DOHH2 (cell line): ENCODE results near the gene VPS52.

Experiments used
- H3F3A ChIP-seq: fragments of 200-600 bp; sonication (generic), shearing (Covaris generic); 2 replicates; pipeline ENCODE4 v1.6.0; 2016; ENCODE audit warnings: antibody characterized with exemption, mild to moderate bottlenecking; ENCODE audit not compliant: control insufficient read depth, insufficient read depth
- H3K27ac ChIP-seq: fragments of 200-600 bp; sonication (generic); 2 replicates; pipeline ENCODE4 v1.5.1; 2014; ENCODE audit warnings: low read depth, mild to moderate bottlenecking, low read length, moderate library complexity
- H3K27me3 ChIP-seq: fragments of 200-600 bp; sonication (generic); 2 replicates; pipeline ENCODE4 v1.6.1; 2014; ENCODE audit warnings: mild to moderate bottlenecking, low read length, mixed read lengths; ENCODE audit not compliant: control insufficient read depth
- H3K36me3 ChIP-seq: fragments of 200-600 bp; sonication (generic); 2 replicates; pipeline ENCODE4 v1.6.1; 2014; ENCODE audit warnings: mild to moderate bottlenecking, low read length, moderate library complexity, mixed read lengths; ENCODE audit not compliant: control insufficient read depth
- H3K4me1 ChIP-seq: fragments of 200-600 bp; sonication (generic); 2 replicates; pipeline ENCODE4 v1.6.1; 2014; ENCODE audit warnings: mild to moderate bottlenecking, low read length, mixed read lengths; ENCODE audit not compliant: control insufficient read depth
- H3K4me2 ChIP-seq: fragments of 200-600 bp; sonication (generic); 2 replicates; pipeline ENCODE4 v1.6.0; 2014; ENCODE audit warnings: mild to moderate bottlenecking, low read length, moderate library complexity
- H3K4me3 ChIP-seq: fragments of 200-600 bp; sonication (generic); 2 replicates; pipeline ENCODE4 v1.5.1; 2014; ENCODE audit warnings: mild to moderate bottlenecking, low read length, mixed read lengths
- H3K79me2 ChIP-seq: fragments of 200-600 bp; sonication (generic); 2 replicates; pipeline ENCODE4 v1.6.1; 2014; ENCODE audit warnings: mild to moderate bottlenecking, low read length, mixed read lengths; ENCODE audit not compliant: control insufficient read depth
- H3K9me2 ChIP-seq: fragments of 200-600 bp; sonication (generic); replicated peaks from 2 replicates; pipeline ENCODE4 v1.6.1; 2014; ENCODE audit warnings: mild to moderate bottlenecking, low read length, mixed read lengths; ENCODE audit not compliant: control insufficient read depth
- H3K9me3 ChIP-seq: fragments of 200-600 bp; sonication (generic); 2 replicates; pipeline ENCODE4 v1.6.1; 2014; ENCODE audit warnings: antibody characterized with exemption, low read length, mixed read lengths; ENCODE audit not compliant: control insufficient read depth, insufficient read depth
- H4K20me1 ChIP-seq: fragments of 200-600 bp; sonication (generic); 2 replicates; pipeline ENCODE4 v1.6.0; 2014; ENCODE audit warnings: low read depth, mild to moderate bottlenecking, antibody characterized with exemption, low read length, moderate library complexity; ENCODE audit not compliant: control insufficient read depth, insufficient read depth
- CTCF ChIP-seq: fragments of 200-600 bp; sonication (generic); IDR thresholded peaks from one replicate; pipeline ENCODE4 v1.5.1; 2014; ENCODE audit warnings: antibody characterized with exemption, mild to moderate bottlenecking, low read depth, low read length; ENCODE audit not compliant: poor library complexity, severe bottlenecking
- EZH2phosphoT487 ChIP-seq: fragments of 200-600 bp; sonication (generic); IDR thresholded peaks from 2 replicates; pipeline ENCODE4 v1.6.1; 2017; ENCODE audit warnings: borderline replicate concordance, mild to moderate bottlenecking, antibody characterized with exemption, low read length, moderate library complexity, mixed read lengths

VPS52 gene

DNA sequence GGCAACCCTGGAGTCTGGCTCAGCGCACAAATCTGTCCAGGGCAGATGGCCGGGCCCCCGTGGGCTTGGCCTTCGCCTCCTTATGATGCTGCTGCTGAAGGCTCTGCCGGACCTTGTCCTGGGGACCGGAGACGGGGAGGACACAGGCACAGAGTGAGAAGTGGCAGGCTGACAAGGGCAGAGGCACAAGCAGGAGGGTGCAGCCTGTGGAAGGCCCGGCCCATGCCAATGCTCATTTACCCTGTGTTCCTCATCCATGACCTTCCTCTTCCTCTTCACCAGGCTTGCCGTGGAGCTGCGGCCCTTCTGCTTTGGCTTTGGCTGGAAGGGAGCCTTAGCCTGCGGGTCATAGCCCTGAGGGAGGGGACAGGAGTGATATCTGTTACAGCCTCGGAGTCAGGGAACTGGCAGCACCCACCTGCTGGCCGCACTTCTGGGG is 7.6 kb upstream of the VPS52 start:
- H3K4me1 ChIP-seq: peaks cover 60% of the 10 kb centered on the region
- no peaks in the 10 kb centered on the region for H3K9me3 ChIP-seq
- peaks cover 9% of the 10 kb centered on the region for H4K20me1 ChIP-seq
- H3K36me3 ChIP-seq: peaks cover 90% of the 10 kb centered on the region
- no peaks in the 10 kb centered on the region for H3K27me3 ChIP-seq
- 0 out of 2 replicates have a peak overlapping the region, but pooled peaks have one; percentile 37 for H3K27ac ChIP-seq
- H3K4me3 ChIP-seq: no peak overlapping the region
- peaks cover 17% of the 10 kb centered on the region for H3K79me2 ChIP-seq
- TF ChIP-seq EZH2phosphoT487 (no peak), CTCF (no peak)
- H3F3A ChIP-seq: peaks cover 54% of the 10 kb centered on the region
- no peaks in the 10 kb centered on the region for H3K9me2 ChIP-seq
- no peak overlapping the region for H3K4me2 ChIP-seq

DNA sequence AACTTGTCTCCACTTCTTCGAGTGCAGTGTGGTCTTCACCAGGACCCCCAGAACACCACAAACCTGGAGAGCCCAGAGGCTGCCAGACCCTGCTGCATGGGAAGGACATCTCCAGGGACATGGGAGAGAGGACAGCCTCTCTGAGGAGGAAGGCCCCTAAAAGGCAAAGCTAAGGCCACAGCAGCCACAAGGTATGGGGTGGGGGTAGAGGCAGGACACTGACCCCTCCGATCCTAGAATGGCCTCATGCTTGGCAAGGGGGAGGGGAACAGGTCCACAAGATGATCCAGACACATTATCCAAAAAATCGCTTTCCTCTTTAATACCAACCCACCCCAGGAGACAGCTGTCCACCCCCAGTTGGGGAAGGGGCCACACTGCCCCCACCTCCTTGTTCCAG is 7.1 kb upstream of the VPS52 start:
- Histone ChIP-seq H3K4me1 (peaks cover 64% of the 10 kb centered on the region), H3K4me2 (no peak overlapping the region; the same call in 1 of the 2 replicates), H3K27me3 (no peaks in the 10 kb centered on the region), H3K9me3 (no peaks in the 10 kb centered on the region), H4K20me1 (peaks cover 14% of the 10 kb centered on the region), H3K9me2 (no peaks in the 10 kb centered on the region), H3F3A (peaks cover 59% of the 10 kb centered on the region), H3K27ac (peak overlapping the region; percentile 80), H3K79me2 (peaks cover 22% of the 10 kb centered on the region), H3K4me3 (no peak overlapping the region), H3K36me3 (peaks cover 90% of the 10 kb centered on the region)
- TF ChIP-seq EZH2phosphoT487 (no peak), CTCF (no peak)

- H3F3A ChIP-seq: peaks cover 63% of the 10 kb centered on the region
- H3K9me2 ChIP-seq: no peaks in the 10 kb centered on the region
- H4K20me1 ChIP-seq: peaks cover 19% of the 10 kb centered on the region
- peaks cover 69% of the 10 kb centered on the region for H3K4me1 ChIP-seq
- peaks cover 26% of the 10 kb centered on the region for H3K79me2 ChIP-seq
- H3K4me3 ChIP-seq: peak overlapping the region; percentile 93
- TF ChIP-seq CTCF (no peak), EZH2phosphoT487 (no peak)
- peak overlapping the region; percentile 80 for H3K27ac ChIP-seq
- peaks cover 90% of the 10 kb centered on the region for H3K36me3 ChIP-seq
- H3K4me2 ChIP-seq: peak overlapping the region; percentile 99
- no peaks in the 10 kb centered on the region for H3K27me3 ChIP-seq
- H3K9me3 ChIP-seq: no peaks in the 10 kb centered on the region
These were observed 6.7 kb upstream of the VPS52 start for GRCh38 chr6:33278392-33278741.
